Fibroblast of peridontal ligament (primary cell): ENCODE results near the gene BTBD7.

Experiments used
- DNase-seq: peaks from one replicate; pipeline ENCODE4 v3.0.0-alpha.2; 2010; ENCODE audit errors: extremely low read depth

Gene BTBD7

DNA sequence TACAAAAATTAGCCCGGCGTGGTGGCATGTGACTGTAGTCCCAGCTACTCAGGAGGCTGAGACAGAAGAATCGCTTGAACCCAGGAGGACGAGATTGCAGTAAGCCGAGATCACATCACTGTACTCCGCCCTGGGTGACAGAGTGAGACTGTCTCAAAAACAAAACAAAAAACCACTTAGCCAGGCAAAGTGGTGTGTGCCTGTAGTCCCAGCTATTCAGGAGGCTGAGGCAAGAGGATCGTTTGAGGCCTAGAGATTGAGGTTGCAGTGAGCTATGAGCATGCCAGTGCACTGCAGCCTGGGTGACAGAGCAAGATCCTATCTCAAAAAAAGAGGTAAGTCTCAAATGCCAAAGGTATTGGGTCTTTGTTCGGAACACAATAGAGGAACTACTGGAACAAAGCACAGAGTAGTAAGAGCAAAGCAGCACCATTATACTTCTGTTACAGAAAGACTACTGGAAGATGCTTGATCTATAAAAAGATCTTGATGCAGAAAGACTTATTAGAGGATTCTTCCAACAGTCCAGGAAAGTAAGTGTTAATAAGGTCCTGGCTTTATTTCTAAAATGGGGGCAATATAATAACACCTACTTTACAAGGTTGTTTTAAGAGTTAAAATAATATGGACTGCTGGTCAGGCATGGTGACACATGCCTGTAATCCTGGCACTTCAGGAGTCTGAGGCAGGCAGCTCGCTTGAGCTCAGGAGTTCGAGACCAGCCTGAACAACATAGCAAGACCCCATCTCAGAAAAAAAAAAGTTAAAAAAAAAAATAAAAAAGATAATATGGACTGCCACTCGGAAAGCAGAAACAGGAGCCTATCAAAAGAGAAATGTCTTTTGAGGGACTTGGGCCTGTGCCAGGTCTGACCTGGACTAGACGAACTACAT is 29.9 kb downstream of the BTBD7 start:
- no peak for DNase-seq

DNA sequence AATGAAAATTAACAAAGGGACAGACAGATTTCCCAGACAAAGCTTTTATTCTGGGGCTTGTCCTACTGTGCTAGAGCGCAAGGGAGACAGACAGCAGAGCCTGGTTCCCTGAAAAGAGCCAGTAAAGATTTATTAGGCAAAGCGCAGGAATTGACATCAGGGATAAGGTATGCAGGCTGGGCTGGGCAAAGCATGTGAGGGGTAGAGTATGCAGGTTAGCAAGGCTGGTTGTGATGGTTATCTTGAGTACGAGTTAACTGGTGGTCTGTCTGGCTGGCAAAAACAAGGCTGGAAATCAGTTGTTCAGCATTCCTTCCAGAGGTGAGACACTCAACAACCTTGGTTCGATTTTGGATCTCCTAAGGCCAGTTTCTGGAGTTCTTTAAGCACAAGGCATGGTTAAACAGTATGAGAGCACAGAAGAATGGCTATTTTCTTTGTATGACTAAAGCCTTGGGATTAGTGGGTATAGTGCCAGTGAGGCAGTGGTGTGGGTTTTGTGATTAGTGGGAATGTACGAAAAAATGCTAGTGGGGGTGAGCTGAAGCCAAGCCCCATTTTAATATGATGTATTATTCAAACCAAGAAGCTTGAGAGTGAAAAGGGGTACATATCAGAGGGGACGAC is 30.9 kb downstream of the BTBD7 start:
- peak; percentile 13 for DNase-seq

DNA sequence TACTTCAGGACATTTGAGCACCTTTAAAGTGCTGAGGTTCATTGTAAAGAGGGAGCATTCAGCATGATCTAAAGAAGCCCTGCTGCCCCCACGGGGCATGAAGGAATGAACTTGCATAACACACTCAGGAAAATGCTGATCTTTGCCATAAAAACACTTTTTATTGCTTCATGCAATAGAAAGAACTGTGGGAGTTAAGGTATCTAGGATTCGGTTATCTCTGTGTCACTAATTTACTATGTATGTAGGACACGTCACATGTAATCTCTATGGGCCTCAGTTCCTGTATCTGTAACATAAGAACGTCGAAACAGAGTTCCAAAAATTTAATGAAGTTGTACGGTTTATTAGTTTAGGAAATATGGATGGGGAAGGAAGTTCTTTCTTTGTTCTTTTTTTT is 33.0 kb downstream of the BTBD7 start:
- DNase-seq: peak; percentile 21

DNA sequence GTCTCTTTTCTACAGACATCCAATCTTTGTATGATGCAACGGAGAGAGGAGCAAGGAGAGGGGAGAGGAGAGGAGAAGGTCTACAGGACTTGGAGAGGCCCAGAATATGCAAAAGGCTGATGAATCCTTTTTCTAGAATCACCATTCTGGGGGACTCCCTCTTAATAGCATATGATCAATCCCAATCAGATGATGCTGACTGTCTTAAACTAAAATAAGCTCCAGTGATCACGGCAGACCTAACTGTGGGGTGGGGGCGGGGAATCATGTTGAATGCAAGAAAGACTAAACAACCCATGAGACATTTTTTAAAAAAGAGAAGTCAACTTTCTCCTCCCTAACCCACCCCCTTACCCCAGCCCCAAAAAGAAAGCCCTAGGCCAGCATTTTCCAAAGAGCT is 33.4 kb downstream of the BTBD7 start:
- DNase-seq: no peak

DNA sequence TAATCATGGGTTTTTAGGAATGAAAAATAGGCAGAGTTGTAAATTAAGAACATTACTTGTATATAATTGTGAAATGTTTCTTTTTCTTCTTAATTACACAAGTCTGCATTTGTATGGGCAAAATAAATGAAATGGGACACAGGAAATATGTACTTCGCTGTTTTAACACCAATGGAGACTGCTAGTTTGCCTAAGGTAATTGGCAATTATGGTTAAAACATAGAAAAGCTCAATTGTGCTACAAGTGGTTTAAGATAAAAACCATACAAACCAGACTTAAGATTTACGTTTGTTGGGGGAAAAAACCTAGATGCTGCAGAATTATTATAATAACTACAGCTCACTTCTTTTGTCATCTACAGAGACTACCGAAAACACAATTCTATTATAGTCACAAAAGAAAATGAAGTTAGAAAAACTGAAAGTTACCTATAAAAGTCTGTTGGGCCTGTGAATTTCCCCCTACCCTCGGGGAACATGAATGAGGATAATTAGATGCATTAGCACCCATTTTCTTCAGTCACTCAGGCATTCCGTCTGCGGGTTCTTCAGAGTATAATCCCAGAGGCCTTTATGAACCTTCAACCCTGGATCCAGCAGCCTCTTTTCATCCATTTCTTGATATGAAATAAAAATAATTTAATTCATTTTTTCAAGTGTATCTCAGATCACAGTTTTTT is 37.2 kb downstream of the BTBD7 start:
- no peak for DNase-seq

DNA sequence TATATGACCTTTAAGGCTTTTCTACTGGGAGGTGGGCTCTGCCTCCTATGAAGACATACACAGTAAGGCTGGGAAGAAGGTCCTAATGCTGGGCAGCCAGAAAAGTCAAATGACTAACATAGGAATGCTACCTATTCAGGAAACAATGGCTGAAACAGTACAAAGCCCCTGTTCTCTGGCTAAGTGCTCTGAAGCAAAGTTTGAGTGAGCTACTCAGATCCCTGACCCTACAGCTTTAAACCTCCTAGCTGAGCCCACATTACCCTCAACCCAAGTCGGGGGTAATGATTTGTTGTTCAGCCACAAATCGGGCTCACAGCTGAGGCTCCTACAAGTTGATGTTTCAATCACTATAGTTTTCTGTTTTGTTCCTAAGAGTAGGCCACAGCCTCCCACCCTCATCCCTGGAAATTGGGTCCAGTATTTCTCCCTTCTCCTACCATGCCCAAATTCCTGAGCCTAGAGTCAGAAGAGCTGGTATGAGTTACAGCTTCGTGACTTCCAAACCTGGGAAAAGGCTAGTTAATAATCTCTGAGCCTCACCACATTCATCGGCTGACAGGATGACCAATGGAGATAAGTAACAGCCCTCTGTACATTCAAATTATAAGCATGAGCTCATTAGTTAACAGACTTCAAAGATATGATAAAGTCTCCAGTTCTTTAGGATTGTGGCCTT is 46.5 kb downstream of the BTBD7 start:
- no peak for DNase-seq

DNA sequence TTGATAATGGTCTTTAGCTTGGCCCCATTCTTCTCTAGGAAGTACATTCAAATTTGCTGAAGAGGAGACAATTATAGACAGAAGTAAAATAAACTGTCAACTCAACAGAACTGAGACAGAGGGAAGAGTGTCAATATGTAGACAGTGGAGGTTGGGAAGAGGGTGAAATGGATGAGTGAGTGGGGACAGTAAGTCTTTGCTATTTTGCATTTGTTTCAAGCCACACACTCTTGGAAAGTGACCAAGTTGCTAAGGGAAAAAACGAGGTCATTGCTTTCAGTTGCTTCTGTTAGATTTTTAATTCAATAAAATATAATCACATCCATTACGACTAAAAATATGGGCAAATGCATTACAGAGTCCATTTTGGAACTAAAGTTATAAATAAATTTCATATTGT is 47.8 kb downstream of the BTBD7 start:
- peak; percentile 61 for DNase-seq

DNA sequence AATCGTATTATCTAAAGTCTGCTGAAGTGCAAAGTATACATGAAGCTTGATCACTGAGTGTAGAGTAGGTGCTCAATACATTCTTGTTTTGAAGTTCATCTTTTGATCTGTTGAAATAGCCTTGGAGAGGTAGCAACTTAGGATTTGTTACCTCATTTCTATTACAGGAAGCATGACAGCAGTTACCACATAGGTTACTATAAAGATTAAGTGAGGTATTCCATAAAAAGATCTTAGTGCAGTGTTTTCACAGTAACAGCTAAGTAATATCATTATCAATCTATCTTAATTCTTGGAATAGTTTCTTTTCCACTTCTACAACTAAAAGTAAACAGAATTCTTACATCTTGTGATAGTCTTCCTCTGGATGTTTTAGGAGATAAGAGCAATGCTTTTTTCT is 50.9 kb downstream of the BTBD7 start:
- no peak for DNase-seq

DNA sequence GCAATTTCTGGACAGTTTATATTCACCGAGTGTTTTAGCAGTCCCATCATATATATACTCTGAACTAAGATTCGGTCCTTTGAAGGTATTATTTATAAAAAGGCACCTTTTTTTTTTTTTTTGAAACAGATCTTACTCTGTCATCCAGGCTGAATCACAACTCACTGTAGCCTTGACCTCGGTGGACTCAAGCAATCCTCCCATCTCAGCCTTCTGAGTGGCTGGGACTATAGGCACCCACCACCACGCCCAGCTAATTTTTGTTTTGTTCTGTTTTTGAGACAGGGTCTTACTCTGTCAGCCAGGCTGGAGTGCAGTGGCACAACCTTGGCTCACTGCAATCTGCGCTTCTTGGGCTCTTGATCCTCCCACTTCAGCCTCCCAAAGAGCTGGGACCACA is 52.1 kb downstream of the BTBD7 start:
- DNase-seq: no peak

DNA sequence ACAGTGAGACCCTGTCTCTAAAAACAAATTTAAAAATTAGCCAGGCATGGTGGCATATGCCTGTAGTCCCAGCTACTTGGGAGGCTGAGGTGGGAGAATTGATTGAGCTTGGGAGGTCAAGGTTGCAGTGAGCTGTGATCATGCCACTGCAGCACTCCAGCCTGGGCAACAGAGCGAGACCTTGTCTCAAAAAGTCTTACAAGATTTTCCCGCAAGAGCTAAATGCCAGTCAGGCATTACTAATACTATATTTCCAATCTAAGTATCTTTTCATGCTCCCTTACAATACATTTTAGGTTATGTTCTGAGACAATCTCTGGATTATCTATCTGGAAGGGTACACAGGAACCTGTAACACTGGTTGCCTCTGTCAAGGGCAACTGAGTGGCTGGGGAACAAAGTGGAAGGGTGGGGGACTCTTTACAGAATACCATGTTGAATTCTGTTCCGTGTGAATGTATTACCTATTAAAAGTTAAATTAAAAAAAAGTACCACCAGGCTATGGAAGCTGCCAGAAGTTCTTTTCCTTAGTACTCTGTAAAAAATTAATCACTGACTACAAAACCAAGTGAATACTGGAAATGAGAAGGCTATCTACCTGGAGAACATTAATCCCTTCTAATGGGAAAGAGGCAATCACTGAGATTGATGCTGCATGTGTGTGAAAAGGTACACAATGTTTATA is 56.7 kb downstream of the BTBD7 start:
- DNase-seq: no peak

DNA sequence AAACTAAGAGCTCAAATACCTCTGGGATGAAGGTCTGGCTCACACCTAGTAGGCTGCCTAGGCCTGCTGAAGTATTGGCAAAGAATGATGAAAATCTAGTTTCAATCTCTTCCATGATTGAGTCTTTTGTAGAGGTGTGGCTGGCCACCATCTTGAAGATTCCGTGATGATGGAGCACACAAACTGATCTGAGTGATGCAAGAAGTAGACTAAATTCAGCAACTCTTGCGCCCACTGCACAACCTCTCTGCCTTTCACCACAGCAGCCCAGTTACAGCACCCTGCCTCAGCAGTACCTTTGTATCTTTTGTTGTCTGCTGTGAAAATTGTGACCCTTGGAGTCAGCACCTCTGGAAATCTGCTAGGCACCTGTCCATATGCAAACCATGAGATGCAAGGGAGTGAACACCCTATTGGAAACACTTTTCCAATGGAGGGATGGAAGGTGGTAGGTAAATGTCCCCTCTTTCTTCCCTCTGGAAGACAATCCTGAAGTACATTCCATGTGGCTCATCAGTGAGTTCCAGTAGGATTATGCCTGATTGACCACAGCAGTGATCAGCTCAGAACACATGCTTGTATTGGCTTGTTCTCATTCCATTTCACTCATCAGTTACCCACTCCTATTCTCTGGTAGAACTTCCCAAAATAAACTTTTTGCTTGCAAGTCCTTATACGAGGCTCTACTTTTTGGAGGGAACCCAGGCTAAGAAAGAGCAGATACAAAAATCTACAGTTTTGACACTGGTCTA is 58.6 kb downstream of the BTBD7 start:
- no peak for DNase-seq

DNA sequence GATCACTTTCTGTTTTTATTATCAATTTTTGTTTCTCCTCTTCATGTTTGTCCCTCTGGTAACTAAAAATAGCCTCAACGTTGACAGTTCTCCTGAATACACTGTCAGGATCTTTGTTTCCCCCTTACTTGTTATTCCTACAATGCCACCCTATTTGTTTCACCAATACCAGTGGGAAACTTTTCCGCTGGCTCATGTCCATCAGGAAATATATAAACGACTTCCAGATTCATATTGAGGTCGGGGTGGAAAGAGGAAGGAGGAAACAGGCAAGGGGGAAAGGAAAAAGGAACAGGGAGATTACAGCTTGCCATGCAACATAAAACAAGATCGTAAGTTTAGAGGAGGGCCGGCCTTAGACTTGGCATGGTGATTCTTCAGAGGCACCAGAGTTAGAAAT is 61.7 kb downstream of the BTBD7 start:
- DNase-seq: no peak

DNA sequence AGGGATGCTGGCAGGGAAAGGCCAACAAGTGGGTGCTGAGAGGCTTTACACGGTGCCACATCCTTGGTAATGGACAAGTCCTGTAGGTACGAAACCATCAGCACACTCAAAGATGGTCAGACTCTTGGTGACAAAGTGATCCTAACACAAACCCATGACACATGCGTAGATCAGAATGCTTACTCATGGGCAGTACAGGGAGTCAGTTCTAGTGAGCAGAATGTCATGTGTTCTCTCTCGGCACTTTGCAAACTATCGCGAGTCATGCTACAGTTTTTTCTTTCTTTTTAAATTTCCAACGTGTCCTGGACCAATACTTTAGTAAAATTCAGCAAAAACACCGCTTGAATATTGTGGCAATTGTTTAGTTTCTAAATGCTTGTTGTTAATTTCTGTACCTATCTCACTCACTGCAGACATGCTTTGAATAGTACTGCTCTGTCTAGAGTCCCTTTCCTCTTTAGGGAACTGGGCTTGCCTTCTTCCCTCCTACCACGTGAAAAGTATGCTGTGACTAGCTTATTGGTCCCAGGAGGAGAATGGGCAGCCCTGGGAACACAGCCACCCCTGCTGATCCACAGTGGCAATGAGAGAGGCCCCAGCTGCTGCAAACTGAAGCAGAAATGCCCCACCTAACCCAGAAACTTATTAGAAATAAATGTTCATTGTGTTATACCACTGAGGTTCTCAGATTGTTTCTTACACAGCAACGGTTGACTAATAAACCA is 63.3 kb downstream of the BTBD7 start:
- DNase-seq: peak; percentile 73

DNA sequence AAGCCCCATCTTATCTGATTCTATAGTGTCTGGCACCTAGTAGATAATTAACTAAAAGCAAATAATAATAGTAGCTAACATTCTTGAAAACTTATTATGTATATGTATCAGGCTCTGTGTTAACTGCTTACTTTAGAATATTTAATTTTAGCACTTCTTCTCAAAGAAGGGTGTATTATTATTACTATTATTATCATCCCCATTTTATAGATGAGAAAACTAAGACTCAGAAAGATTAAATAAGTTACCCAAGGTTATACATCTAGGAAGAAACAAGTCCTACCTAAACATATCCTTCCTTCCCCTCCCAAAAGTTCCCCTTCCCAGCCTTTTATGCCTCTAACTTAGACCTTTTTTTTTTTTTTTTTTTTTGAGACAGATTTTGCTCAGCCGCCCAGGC is 64.4 kb downstream of the BTBD7 start:
- no peak for DNase-seq

DNA sequence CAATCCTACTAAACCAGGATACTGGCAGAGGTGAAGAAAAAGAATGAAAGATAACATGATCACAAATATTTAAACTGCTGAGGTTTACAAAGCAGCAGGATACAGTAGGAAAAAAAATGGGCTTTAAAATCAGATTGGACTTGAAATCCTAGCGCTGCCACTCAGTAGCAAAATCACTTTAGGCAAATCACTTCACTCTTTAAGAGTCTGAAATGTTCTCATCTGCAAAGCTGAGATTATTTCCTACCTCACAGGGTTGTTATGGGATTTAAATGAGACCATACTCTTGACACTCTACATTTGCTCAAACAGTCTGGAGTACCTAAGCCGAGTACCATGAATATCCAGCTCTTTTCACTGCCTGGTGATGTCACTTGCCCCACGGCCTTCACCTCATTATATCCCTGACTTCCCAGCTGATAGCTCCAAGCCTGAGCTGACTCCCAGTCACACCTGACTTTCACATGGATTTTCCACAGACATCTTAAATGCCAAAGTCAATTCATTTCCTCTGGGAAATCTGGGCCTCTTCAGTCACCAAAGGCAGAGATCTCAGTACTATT is 65.6 kb downstream of the BTBD7 start:
- no peak for DNase-seq

DNA sequence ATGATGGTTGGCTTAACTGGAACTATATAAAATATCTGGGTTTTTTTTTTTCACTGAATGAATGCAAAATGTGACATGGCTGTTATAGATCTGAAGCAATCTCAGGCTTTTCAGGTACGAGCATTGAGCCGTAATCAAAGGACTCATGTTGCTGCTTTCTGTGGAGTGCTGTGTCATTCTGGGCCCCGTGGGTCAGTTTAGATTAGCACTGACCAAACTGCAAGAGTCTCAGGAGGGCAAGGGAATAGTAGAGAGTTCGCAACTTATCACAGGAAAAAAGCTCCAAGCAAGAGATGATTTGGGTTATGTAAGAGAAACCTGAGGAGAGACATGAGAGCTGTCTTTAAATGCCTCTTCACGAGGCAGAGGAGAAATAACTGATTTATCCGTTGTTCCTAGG is 66.7 kb downstream of the BTBD7 start:
- DNase-seq: no peak

DNA sequence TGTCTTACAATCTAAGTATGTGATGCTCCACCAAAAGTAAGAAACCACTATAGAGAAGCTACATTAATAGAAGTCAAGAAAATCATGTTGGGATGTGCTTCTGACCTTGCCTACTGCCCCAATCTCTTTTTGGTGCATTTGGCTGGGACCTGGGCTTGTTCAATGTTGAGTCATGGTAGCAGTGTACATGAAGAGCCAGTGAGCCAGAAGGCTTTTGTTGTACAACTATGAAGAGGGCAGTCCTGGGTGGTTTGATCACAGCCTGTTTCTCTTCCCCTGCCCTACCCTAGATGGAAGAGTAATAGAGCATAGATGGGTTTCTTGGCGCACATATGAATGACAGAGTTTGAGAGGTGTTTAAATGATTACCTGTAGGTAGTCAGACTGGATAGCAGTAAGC is 69.4 kb downstream of the BTBD7 start:
- peak; percentile 16 for DNase-seq

DNA sequence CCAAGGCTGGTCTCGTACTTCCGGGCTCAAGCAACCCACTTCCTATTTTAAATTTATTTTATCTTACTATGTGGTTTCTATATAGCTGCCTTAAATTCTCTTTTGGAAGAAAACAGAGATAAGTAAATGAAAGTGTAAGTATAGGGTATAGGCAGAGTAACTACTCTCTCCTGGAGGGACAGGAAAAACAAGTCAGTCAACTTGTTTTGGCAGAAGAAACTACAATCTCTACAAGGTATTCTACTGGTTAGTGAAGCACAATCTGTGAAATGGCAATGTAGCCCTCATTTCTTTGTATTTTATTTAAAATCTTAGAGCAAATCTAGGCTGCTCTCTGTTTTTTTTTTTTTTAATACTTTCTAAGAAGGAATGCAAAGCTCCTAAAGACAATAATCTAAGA is 70.4 kb downstream of the BTBD7 start:
- no peak for DNase-seq

DNA sequence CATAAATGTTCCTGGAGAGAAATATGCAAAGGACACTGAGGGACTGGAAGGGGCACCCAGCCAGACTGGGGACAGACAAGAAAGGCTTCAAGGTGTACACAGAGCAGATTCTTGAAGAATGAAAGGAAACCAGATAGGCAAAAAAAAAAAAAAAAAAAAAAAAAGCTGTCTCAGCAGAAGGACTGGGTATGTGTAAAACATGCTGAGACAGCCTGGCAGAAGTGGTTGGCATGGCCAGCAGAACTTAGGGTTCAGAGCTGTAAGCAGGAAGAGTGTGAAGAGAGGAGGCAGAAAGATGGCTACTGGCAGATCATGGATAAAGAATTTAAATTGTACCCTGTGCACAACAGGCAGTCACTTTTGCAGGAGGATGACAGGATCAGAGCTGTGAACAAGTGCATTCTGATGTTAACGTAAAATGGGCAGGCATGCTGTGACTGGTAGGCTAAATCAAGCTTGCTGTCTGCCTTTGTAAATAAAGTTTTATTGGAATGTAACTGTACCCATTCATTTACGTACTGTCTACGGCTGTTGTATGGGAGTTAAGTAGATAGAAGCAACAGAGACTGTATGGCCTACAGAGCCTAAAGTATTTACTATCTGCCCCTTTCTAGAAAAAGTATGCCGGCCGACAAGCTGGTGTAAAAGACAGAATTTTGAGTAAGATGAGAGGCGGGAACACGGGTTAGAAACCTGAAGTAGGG is 83.6 kb downstream of the BTBD7 start:
- DNase-seq: no peak
